ENCODE measurements around the gene OR5W2. TPM values are rescaled to one million over a fixed set of nuclear protein-coding genes. Genes with fewer than 3 reads are reported as not detected.
A peak's percentile ranks its signal among the peaks of the same experiment; 100 is the strongest.
"Not testable (repeated sequence)": the region's sequence is repeated elsewhere in the genome, so short reads cannot be mapped to it uniquely, and the experiment has no call there.

Gene OR5W2
- total RNA-seq, 1 donor from 2014 or later: not detected

DNA sequence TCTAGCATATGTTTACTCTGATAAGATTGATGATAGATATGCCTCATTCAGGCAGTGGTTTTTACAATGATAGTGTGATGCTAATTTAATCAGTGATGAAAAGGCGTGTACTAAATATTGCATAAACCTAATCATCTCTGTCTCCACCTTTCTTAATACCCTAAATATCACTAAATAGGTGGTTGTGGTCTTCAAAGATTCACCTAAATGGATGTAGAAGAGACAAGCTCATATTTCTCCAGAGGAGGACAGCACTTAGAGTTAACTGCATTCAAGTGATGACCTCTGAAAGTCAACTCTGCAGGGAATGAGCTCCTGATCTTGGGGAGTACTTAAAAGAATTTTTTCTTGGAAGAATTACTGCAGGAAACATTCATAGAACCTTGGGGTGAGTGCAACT, 31.4 kb downstream of the OR5W2 start, which contains the start of gene TRIM51:
Gene TRIM51, plus strand, starts transcription at position 301 of the 400 bp plus-strand sequence. CDS start 2,132 bp downstream, outside the sequence.
- H3K27ac ChIP-seq (ENCODE audit: low read depth, low read length); H3K4me1 Mint-ChIP-seq (ENCODE audit: low read depth, unreplicated experiment); H3K9me3 ChIP-seq (ENCODE audit: insufficient read depth, low read depth, low read length); H3K9ac ChIP-seq (ENCODE audit: low read length); H3K4me3 ChIP-seq (ENCODE audit: insufficient read depth, low read depth, low read length); DNase-seq (ENCODE audit: low read depth); H3K27me3 Mint-ChIP-seq (ENCODE audit: low read depth, unreplicated experiment); FAIRE-seq; H3K4me2 ChIP-seq (ENCODE audit: low read length); H3K27me3 ChIP-seq (ENCODE audit: insufficient read depth, low read length); H3K4me3 Mint-ChIP-seq (ENCODE audit: unreplicated experiment); H3K4me1 ChIP-seq (ENCODE audit: insufficient read depth, low read length); H2AFZ ChIP-seq (ENCODE audit: low read depth, low read length); H3K36me3 ChIP-seq (ENCODE audit: insufficient read depth, low read length); H3K9me3 Mint-ChIP-seq (ENCODE audit: unreplicated experiment); H3K27ac Mint-ChIP-seq (ENCODE audit: unreplicated experiment); H3K36me3 Mint-ChIP-seq (ENCODE audit: low read depth, unreplicated experiment); H4K20me1 ChIP-seq (ENCODE audit: insufficient read depth, low read length); H3K79me2 ChIP-seq (ENCODE audit: insufficient read depth, low read length): not testable (repeated sequence)

DNA sequence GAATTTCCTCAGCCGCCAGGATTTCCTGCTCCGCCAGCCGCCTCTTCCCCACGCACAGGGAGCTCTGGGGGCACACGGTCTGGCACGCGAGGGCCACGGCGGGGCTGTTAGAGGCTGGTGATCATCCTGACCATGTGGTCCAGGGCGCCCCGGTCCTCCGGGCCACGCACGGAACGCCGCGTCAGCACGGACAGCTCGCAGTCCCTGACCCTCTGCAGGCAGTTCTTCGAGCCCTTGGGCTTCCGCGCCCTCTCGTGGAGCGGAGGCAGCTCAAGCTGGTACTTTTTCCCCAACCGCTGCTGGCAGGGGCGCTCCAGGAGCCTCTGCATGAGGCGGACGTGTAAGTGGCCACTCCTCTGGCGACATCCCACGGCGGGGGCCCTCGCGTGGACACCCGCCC, 41.2 kb downstream of the OR5W2 start:
- not testable (repeated sequence) for H2AFZ ChIP-seq (ENCODE audit: low read depth, low read length); H3K9ac ChIP-seq (ENCODE audit: low read length); H3K9me3 Mint-ChIP-seq (ENCODE audit: unreplicated experiment); H4K20me1 ChIP-seq (ENCODE audit: insufficient read depth, low read length); H3K4me1 Mint-ChIP-seq (ENCODE audit: low read depth, unreplicated experiment); H3K9me3 ChIP-seq (ENCODE audit: insufficient read depth, low read depth, low read length); H3K4me3 ChIP-seq (ENCODE audit: insufficient read depth, low read depth, low read length); H3K27ac ChIP-seq (ENCODE audit: low read depth, low read length); H3K27me3 ChIP-seq (ENCODE audit: insufficient read depth, low read length); H3K27ac Mint-ChIP-seq (ENCODE audit: unreplicated experiment); H3K36me3 ChIP-seq (ENCODE audit: insufficient read depth, low read length); H3K27me3 Mint-ChIP-seq (ENCODE audit: low read depth, unreplicated experiment); H3K4me2 ChIP-seq (ENCODE audit: low read length); DNase-seq (ENCODE audit: low read depth); FAIRE-seq; H3K4me3 Mint-ChIP-seq (ENCODE audit: unreplicated experiment); H3K4me1 ChIP-seq (ENCODE audit: insufficient read depth, low read length); H3K79me2 ChIP-seq (ENCODE audit: insufficient read depth, low read length); H3K36me3 Mint-ChIP-seq (ENCODE audit: low read depth, unreplicated experiment)

DNA sequence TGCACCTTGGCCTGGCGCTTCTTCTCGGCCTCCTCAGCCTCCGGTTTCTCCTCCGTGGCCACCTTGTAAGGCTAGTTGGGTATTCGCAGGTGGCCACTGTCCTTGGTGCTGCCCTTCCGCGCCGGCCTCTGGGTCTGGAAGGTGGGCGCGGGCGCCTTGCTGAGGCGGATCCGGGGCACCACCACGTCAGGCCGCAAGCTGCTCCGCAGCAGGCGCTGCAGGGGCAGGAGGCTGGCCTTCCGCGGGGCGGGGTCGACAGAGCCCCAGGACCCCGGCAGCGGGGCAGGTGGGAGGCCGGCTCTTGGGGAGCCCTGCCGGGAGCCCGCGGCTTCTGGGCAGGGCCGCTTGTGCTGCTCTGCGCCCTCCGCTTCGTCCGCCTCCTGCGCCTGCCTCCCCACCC, 41.7 kb downstream of the OR5W2 start:
- not testable (repeated sequence) for H3K79me2 ChIP-seq (ENCODE audit: insufficient read depth, low read length); H3K27me3 ChIP-seq (ENCODE audit: insufficient read depth, low read length); H3K9ac ChIP-seq (ENCODE audit: low read length); H3K36me3 ChIP-seq (ENCODE audit: insufficient read depth, low read length); H3K36me3 Mint-ChIP-seq (ENCODE audit: low read depth, unreplicated experiment); H3K27ac ChIP-seq (ENCODE audit: low read depth, low read length); DNase-seq (ENCODE audit: low read depth); FAIRE-seq; H3K4me1 ChIP-seq (ENCODE audit: insufficient read depth, low read length); H3K4me2 ChIP-seq (ENCODE audit: low read length); H3K4me3 Mint-ChIP-seq (ENCODE audit: unreplicated experiment); H3K27me3 Mint-ChIP-seq (ENCODE audit: low read depth, unreplicated experiment); H4K20me1 ChIP-seq (ENCODE audit: insufficient read depth, low read length); H2AFZ ChIP-seq (ENCODE audit: low read depth, low read length); H3K9me3 Mint-ChIP-seq (ENCODE audit: unreplicated experiment); H3K4me1 Mint-ChIP-seq (ENCODE audit: low read depth, unreplicated experiment); H3K4me3 ChIP-seq (ENCODE audit: insufficient read depth, low read depth, low read length); H3K9me3 ChIP-seq (ENCODE audit: insufficient read depth, low read depth, low read length)
- peak overlapping the region; percentile 26 for H3K27ac Mint-ChIP-seq (ENCODE audit: unreplicated experiment)

DNA sequence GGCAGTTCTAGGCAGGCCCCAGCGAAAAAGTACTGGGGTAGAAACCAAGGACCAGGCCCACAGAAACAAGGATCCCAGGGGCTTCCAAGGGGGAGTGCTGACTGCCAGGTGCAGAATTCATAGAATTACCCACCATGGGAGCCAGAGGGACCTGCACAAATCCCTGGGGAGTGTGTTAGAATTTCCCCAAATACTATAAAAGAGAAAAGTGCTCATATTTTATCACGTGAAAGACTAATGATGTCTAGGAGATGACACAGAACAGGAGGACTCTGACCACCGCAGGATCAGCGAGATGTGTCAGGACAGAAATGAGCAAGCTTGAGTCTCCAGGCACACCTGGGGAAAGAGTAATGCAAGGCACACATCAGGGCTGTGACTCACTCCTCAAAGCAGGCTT, 47.0 kb downstream of the OR5W2 start:
- not testable (repeated sequence) for H3K36me3 ChIP-seq (ENCODE audit: insufficient read depth, low read length); FAIRE-seq; H3K27me3 Mint-ChIP-seq (ENCODE audit: low read depth, unreplicated experiment); H4K20me1 ChIP-seq (ENCODE audit: insufficient read depth, low read length); H3K4me1 ChIP-seq (ENCODE audit: insufficient read depth, low read length); H3K79me2 ChIP-seq (ENCODE audit: insufficient read depth, low read length); H3K27ac ChIP-seq (ENCODE audit: low read depth, low read length); DNase-seq (ENCODE audit: low read depth); H3K4me1 Mint-ChIP-seq (ENCODE audit: low read depth, unreplicated experiment); H3K9me3 ChIP-seq (ENCODE audit: insufficient read depth, low read depth, low read length); H3K27me3 ChIP-seq (ENCODE audit: insufficient read depth, low read length); H3K27ac Mint-ChIP-seq (ENCODE audit: unreplicated experiment); H3K4me3 ChIP-seq (ENCODE audit: insufficient read depth, low read depth, low read length); H3K9ac ChIP-seq (ENCODE audit: low read length); H2AFZ ChIP-seq (ENCODE audit: low read depth, low read length); H3K4me3 Mint-ChIP-seq (ENCODE audit: unreplicated experiment); H3K36me3 Mint-ChIP-seq (ENCODE audit: low read depth, unreplicated experiment); H3K4me2 ChIP-seq (ENCODE audit: low read length)
- H3K9me3 Mint-ChIP-seq (ENCODE audit: unreplicated experiment): peaks cover 11% of the 10 kb centered on the region

Other genes with a start within 250 kb of the OR5W2 start
- gene OR5D13, start 141.1 kb downstream of the OR5W2 start, total RNA-seq: not detected in 2 replicates
- not detected in 2 replicates for gene OR5D14, start 119.0 kb downstream of the OR5W2 start, total RNA-seq
- not detected in 2 replicates for gene OR5L1, start 103.2 kb downstream of the OR5W2 start, total RNA-seq
- gene OR5D18, start 95.0 kb downstream of the OR5W2 start, total RNA-seq: not detected in 2 replicates
- not detected in 2 replicates for gene OR5L2, start 87.4 kb downstream of the OR5W2 start, total RNA-seq
- gene OR5D16, start 75.8 kb downstream of the OR5W2 start, total RNA-seq: not detected in 2 replicates
- not detected in 2 replicates for gene TRIM51, start 31.3 kb downstream of the OR5W2 start, total RNA-seq
- not detected in 2 replicates for gene OR5I1, start 21.8 kb upstream of the OR5W2 start, total RNA-seq
- gene OR10AG1, start 55.4 kb upstream of the OR5W2 start, total RNA-seq: not detected in 2 replicates
- gene OR5F1, start 80.0 kb upstream of the OR5W2 start, total RNA-seq: not detected in 2 replicates
- not detected in 2 replicates for gene OR5AS1, start 113.1 kb upstream of the OR5W2 start, total RNA-seq
- not detected in 2 replicates for gene OR8I2, start 178.7 kb upstream of the OR5W2 start, total RNA-seq
- not detected in 2 replicates for gene OR8H2, start 189.1 kb upstream of the OR5W2 start, total RNA-seq
- gene OR8H3, start 207.8 kb upstream of the OR5W2 start, total RNA-seq: not detected in 2 replicates
- gene OR8J3, start 225.6 kb upstream of the OR5W2 start, total RNA-seq: not detected in 2 replicates
- gene OR8K5, start 245.7 kb upstream of the OR5W2 start, total RNA-seq: not detected in 2 replicates

All from astrocyte (in vitro differentiated cells and primary cell).